HG03060 (cell line): ENCODE measurements around the gene CCDC85C.

Experiments
- ATAC-seq: cut with Tn5 transposase; IDR thresholded peaks from one replicate; pipeline ENCODE4 v1.9.1; 2021; ENCODE audit warnings: low read depth, moderate number of reproducible peaks; ENCODE audit not compliant: unreplicated experiment

CCDC85C gene

DNA sequence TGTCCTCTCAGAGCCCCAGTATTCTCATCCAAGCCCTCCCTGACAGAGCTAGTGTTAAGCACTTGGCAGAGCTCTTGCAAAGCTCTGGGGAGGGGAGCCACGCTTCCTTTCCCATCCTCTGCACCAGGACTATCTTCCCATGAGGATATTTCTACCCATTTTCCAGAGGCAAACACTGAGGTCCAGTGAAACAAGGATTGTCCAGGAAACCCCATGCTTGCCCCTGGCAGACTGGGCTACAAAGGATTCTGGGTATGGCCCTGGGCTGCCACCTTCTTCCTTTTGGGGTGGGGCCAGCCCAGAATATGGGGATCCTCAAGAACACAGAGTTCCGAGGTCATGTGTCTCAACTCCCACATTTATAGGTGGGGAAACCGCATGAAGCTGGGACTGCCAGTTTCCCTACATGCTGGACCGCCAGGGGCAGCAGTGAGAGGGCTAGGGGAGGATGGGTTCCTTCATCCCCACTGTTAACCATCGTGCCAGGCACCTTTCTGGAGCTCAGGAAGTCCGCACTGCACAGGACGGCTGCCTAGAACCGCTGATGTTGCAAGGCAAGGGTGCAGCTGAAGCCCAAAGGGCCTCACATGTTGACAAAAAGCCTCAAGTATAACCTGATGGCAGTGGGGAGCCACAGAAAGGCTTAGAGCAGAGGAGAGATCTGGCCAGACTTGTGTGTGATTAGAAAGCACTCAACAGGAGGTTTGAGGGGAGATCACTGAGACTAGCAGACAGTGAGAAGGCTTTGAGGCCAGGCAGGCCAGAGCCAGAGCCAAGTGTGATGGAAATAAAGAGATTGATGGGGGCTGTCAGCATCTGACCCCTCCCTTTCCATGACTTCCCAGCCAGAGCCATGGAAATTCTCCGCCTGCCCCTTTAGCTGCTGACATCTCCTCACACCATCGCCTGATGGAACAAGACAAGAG is 5.5 kb upstream of the CCDC85C start:
- ATAC-seq: no peak

DNA sequence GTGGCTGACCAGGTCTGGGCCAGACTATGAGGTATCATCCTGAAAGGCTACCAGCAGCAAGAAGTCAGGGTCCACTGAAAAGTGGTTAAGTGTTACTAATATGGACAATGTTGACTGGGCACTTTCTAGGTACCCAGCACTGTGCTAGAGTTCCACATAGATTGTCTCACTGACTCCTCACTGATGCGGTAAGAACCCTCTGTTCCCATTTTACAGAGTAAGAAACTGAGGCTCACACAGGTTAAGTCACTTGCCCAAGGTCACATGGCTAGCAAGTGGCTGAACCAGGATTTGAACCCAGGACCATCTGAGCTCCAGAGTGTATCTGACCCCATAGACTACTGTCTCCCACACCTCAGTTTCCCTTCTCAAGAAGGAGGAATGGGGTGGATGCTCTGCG is 4.6 kb upstream of the CCDC85C start:
- no peak for ATAC-seq

DNA sequence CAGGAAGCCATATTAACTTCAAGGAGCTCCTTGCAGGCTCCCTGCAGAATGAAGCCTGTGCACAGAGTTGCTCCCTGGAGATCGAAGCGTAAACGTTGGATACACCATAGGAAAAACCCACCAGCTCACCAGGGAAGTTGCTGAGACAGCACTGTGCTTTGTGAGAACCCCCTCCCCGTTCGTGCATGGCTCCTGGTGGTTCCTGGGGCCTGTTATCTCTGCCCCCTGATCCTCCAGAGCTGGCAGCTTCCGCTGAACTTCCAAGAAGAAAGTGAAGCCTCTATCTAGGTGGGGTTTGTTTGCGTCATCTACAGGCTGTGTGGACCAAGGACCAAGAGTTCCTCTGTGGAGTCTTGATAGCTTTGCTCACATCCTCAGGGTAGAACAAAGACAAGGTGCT is 2.4 kb upstream of the CCDC85C start:
- no peak for ATAC-seq

DNA sequence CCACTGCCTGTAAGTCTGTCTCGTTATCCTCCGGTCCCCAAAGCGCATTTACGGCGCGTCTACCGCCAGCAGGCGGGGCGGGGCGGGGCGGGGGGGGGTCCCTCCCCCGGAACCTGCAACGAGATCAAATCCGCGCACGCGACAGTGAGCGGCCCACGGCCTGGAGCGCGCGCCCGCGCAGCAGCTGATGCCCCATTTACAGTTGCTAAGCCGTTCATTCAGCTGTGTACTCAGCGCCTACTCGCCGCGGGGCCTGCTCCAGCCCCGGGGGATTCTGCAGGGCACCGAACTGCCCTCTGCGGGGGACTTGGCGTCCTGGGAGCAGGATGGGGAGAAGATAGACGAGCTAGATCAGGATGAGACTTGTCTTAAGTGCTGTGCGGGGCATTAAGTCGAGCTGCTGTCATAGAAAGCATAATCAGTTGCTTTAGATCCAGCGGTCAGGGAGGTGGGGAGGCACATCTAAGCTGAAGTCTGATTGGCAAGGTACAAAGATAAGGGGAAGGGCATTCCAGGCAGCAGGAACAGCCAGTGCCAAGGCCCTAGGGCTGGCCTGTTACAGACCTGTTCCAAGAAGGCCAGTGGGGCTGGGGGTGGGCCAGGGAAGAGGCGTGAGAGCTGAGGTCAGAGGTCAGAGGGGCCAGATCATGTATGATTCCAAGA is 1.4 kb upstream of the CCDC85C start:
- ATAC-seq: no peak

DNA sequence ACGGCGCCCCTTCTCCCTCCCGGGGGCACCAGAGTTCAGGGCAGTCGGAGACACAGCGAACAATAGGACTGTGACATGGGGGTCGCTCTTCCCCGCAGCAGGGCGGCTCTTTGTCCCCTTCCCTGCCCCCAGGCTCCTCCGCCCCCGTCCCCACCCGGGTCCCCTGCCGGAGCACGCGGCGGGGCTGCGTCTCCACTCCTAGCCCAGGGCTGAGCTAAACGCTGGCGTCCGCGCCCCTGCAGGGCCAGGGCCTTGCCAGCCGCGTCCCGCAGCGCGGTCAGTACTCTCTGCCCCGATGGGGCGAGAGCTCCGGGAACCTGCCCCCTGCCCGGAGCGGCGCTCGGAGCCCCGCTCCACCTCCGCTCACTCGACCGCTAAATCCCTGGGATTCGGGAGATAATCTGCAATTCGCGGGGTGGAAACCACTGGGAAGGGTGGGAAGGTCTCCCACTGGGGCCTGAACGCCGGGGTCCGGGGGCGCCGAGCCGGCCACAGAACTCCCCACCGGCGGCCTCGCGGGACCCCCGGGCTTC is 825 bp upstream of the CCDC85C start:
- ATAC-seq: peak; percentile 3

DNA sequence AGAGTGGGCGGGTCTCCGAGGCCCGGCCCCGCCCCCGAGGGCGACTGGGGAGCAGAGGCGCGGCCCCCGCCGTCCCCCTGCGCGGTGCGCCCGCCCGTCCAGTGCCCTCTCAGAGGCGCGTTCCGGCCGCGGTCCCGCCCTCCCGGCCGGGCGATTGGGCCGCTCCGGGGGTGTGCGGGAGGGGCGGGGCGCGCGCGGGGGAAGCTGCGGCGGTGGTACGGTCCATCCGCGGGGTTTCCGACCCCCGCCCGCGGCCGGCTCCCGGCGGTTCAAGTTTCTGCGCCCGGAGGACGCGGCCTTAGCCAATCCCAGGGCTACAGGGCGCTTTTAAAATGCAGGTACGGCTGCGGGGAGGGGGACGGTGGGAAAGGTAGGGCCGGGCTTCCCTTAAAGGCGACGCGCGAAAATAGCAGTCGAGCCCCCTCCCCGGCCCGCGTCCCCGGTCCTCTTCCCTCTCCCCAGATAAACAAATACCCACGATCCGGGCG is 315 bp upstream of the CCDC85C start:
- peak; percentile 35 for ATAC-seq

DNA sequence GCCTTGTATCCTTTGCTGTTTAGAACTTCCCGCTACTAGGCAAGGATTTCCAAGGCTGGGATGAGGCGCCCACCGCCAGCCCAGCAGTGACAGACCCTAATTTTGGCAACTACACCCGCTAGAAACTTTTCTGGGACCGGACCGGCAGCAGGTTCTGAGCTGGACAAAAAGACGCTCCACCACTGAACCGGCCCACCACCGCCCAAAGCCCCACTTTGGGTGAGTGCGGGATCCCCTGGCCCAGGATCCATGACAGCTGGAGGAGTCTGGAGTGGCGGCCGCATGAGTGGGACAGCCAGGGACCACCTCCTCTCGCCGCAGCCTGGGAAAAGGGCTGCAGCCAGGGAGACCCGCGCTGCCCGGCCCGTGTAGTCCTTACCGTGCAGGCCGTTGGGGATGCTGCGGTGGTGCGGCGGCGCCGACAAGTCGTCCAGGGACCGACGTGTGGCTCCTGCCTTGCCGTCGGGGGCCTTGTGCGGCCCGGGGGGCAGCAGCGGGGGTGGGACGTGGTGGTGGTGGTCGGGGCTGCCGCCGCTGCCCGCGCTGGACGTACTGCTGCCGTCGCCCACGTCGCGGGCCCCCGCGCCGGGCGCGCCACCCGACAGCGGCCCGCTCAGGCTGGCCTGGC is 1.1 kb downstream of the CCDC85C start:
- ATAC-seq: no peak

DNA sequence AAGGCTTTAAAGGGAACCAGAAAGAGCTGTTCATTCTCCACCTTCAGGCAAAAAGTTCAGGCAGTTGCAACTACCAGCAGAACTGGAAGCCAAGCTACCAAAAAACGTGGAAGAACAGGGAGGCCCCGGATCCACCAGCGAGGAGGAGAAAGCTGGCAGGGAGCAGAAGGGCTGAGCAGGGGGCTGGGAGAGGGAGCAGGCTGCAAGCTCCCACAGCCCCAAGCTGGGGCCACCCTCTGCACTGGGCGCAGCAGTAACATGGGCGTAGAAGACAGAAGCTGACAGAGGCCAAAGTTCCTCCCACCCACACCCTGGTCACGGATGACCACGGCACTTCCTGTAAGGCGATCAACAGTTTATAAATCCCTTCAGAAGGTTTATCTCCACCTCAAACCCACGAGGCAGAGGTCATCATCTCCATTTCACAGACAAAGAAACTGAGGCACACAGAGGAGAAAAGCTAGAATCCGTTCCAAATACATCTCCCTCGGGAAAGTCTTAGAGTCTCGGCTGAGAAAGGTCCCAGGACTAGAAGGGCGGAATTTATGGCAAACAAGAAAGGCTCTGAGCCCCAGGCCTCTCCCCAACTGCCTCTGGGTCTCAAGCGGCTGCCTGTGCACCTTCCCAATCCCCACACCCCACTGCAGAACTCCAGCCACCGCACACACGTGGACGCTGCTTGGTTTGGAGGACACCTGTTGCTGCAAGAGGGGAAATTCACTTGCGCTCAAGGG is 1.8 kb downstream of the CCDC85C start:
- ATAC-seq: no peak

DNA sequence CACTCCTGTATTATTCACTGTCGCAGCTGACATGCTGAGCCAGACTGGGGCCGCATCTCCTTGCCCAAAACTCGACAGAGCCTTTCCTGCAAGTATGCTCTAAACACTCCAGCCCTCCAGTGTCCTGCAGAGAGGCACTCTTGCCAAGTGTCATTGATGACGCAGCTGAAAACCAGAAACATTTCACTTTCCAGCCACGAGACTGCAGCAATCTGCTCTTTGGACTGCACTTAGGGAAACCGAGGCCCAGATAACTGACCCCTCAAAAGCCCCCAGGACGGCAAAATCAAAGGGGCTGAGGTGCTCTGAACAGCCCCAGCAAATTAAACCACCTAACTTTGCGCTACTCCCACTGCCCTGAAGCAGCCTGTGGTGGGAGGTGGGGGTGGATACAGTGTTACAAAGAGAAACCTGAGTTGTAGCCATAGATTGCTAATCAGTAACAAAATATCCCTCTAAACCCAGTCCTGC is 2.6 kb downstream of the CCDC85C start:
- ATAC-seq: no peak

DNA sequence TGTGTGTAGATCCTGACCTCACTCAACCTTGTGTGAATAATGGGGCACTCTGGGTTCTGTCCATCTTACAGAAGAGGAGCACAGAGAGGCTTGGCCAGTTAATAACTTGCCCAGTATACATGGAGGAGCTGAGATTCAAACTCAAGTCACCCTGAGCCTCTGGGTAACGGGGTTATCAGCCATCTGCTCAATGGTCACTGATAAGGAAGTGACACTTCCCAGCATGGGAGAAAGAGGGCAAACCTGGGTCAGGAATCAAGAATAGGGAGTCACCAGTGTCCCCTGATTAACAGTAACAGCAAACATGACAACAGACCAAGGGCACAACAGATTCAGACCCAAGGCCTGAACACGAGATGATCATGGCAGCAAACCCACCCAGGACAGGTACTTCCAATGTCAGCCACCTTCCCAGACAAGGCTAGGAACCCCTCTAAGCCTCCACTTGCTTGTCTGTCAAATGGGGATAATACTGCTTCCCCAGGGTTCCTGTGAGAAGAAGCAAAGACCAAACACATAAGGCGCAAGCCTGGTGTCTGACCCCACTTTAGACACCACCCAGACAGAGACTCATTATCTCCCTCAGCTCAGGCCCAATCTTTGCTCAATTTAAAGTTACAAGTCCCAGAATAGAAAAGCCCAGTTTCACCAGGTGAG is 3.6 kb downstream of the CCDC85C start:
- ATAC-seq: no peak

DNA sequence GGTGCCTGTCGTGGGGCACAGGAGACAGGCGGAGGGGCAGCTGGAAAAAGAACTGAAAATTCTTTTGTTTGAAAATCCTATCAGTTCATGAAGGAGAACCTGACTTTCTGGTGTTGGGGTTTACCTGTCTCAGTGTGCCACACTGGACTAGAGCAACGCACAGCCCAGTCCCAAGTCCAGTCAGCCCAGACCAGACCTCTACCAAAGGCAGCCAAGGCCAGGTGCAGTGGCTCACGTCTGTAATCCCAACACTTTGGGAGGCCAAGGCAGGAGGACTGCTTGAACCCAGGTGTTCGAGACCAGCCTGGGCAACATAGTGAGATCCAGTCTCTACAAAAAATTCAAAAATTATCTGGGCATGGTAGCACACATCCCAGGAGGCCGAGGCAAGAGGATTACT is 4.6 kb downstream of the CCDC85C start:
- ATAC-seq: no peak

DNA sequence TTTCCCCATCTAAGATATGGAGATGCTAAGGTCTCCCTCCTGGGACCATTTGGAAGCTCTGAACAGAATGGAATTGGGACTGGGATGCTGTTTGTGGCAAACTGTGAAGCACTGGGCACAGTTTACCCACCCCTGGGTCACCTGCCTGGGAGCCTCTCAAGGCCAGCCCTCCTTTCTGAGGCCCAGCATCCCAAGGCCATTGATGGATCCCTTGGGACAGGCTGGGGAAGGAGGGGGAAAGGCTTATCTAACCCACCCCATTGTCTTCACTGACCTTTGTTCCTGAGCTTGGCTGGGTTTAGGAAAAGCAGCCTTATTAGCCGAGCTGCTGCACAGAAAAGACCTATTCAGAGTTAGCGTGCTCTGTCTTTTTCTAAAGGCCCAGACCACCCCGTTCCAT is 5.2 kb downstream of the CCDC85C start:
- no peak for ATAC-seq

DNA sequence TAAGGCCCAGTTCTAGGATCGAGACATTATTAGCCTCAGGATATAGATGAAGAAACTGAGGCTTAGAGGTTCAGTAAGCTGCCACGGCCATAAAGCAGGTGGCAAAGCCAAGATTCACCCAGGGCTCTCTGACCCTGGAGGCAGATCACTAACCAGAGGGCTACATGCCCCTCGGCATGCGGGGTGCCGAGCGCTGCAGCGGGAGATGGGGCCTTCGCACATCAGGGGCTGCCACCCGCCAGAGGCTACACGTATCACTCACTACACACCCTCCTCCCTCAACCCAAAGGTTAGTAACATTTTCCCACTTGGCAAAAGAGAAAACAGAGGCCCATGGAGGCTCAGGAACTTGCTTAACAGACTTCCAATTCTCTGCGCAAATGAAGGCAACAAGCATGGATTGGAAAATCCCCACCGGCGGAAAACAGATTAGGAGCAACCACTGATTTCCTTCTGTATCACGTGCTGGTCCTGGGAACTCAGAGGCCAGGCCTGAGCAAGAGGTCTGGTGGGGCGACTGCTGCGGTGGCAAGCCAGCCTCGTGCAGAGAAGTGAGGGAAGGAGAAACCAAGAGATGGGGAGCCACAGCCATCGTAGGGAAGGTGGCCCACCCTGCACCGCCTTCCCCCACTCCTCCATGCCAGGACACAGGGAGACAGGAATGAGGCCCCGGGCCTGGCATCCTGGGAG is 6.0 kb downstream of the CCDC85C start:
- no peak for ATAC-seq

DNA sequence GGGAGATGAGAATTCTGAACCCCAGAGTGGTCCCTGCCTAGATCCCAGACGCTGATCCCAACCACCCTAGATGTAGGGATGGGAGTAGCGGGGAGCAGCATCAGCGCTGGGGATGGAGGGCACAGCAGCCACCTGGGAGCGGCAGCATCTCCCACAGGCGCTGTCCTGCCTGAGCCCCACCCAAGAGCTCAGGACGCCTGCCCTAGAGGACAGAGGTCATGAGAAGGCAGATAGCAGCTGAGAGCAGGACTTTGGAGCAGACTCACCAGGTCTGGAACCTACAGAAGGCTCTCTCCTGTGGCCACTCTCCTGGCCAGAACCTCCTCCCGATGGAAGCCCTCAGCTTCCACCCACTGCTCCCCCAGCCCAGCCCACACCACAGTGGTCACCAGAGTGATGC is 7.2 kb downstream of the CCDC85C start:
- ATAC-seq: no peak

DNA sequence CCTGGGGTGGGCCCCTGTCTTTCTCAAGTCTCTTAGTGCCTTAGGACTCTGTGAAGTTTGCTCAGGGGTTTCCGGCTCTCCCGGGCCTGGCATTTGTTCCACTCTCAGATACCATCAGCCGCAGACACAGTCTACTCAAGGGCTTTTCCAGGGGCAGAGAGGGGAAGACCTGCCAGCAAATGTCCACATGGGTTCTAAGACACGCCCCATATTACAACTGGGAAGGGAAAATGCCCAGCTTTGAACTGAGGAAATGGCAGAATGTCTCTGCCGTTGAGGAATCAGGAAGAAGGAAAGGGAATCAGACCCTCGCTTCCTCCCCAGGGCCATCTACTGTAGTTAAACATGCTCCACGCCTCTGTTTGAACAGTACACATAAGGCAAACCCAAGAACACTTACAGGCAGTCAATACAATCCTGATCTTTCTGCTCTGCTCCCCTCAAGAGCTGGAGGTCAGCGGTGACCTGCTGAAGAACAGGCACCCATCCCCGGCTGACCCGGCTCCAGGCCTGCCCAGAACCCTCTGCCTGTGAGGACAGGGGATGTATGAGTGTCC is 7.9 kb downstream of the CCDC85C start:
- ATAC-seq: no peak

DNA sequence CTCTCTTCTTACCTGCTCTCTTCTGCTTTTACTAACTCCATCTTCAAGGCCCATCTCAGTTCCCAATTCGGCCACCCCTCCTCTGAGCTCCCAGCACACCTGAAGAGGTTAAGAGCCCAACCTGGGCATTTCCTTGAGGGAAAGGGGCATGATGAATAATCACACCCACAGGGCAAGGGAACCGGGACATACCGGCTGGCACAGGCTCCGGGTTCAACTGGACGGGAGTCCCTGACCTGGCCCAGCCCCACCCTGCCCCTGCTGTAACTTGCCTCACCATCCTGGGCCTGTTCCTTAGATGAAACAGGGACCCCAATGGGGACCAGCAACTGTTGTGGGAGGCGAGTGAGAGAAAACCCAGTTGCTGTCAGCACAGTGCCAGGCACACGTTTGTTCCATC is 8.5 kb downstream of the CCDC85C start:
- no peak for ATAC-seq

DNA sequence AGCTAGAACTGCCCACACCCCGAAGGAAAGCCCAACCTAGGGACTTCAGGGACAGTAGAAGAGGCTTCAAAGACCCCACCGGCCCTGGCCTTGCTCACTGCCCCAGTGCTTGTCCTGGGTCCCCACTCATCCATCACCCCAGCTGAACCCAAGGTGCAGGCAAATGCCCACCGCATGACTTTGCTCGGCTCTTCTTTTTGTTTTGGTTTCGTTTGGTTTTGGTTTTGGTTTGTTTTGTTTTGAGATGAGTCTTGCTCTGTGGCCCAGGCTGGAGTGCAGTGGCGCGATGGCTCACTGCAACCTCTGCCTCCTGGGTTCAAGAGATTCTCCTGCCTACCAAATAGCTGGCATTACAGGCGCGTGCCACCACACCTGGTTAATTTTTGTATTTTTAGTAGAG is 9.0 kb downstream of the CCDC85C start:
- peak; percentile 87 for ATAC-seq

DNA sequence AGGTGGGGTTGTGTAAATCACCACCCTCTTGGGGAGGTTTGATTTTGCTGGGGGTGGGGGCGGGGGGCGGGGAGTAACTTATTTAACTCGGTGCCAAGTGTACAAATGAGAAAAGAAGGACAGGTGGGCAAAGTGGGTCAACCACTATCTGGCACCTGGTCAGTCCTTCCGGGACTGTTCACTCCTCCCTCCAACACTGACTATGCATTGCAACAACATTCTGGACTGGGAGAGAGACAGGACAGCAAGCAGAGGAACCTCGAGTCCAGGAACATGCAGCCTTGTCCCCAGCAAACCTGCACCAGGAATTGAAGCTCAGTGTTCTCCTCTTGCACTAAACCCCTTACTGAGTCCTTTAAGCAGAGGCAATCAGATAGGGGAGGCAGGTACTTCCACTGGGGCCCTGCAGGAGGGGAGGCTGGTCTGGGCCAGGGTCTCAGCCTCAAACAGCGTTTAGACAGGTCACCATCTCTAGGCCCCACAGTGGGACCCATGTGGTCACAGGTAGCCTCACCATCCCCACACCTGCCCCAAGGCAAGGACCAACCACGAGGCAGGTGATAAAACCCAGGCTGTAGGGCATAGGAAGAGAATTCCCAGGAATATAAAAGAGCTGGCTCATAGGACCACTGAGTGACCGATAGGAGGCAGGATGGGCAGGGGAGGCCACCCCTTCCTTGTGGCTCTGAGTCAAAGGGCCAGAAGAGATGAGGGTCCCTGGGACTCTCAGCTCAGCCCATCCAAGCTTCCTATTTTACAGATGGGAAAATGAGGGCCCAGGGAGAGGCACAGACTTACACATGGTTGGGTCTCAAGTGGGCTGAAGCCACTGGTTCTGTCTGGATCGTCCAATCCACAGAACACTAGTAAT is 9.8 kb downstream of the CCDC85C start:
- ATAC-seq: no peak
